Transverse colon (tissue), 4 donors: ENCODE results near the gene SEPTIN6. TPM values are rescaled to one million over a fixed set of nuclear protein-coding genes. Genes with fewer than 3 reads are reported as not detected.
A peak's percentile ranks its signal among the peaks of the same experiment; 100 is the strongest.

Experiments
- DNase-seq: peaks from one replicate; pipeline ENCODE4 v3.0.0-alpha.2; 2019
- H3K27ac ChIP-seq, 4 donors: fragments of 200-600 bp; sonication (generic); 2 replicates each; pipeline ENCODE4 v1.5.1; 2016 to 2018; ENCODE audit warnings: inconsistent platforms in 4 of 4
- H3K27me3 ChIP-seq: fragments of 200-600 bp; sonication (generic); 2 replicates; pipeline ENCODE4 v1.5.1; 2017; ENCODE audit warnings: inconsistent platforms
- H3K36me3 ChIP-seq, 4 donors: fragments of 200-600 bp; sonication (generic); 2 replicates each; pipeline ENCODE4 v1.5.1; 2017 to 2019; ENCODE audit warnings: inconsistent platforms in 4 of 4
- H3K4me1 ChIP-seq, 4 donors: fragments of 200-600 bp; sonication (generic); 2 replicates each; pipeline ENCODE4 v1.5.1; 2017 to 2020; ENCODE audit warnings: inconsistent platforms in 4 of 4
- H3K4me3 ChIP-seq, 4 donors: fragments of 200-600 bp; sonication (generic); 1 replicate in 1 of 4; 2 replicates in 3 of 4; pipeline versions ENCODE4 v1.5.1 to v1.6.1; 2017 to 2019; ENCODE audit warnings: inconsistent platforms in 4 of 4
- H3K9me3 ChIP-seq, 2 donors: fragments of 200-600 bp; sonication (generic); 2 replicates each; pipeline ENCODE4 v1.5.1; 2017 to 2019; ENCODE audit warnings: inconsistent platforms in 2 of 2
- EP300 ChIP-seq: sonication (generic); formaldehyde crosslinking; IDR thresholded peaks from one replicate; pipeline ENCODE4 v1.6.1; 2017; ENCODE audit warnings: antibody characterized with exemption, low read depth
- POLR2A ChIP-seq: fragments of 450-650 bp; IDR thresholded peaks from one replicate; pipeline ENCODE4 v1.6.1; 2016; ENCODE audit warnings: antibody characterized with exemption, mild to moderate bottlenecking, moderate library complexity
- POLR2AphosphoS5 ChIP-seq, 3 donors: sonication (generic); formaldehyde crosslinking; IDR thresholded peaks; one replicate each; pipeline ENCODE4 v1.6.1; 2016; ENCODE audit warnings: antibody characterized with exemption in 3 of 3
- WGBS, 2 donors: methylation state at CpG; one replicate each; pipeline ENCODE4 v1.1.5; 2018; ENCODE audit warnings: low coverage in 1 of 2; 5-methylcytosine and 5-hydroxymethylcytosine counted together
- in situ Hi-C, 4 donors: fragments of 200-750 bp; cut with MboI; loops; one replicate each; pipeline versions ENCODE4 v1.15.0 to v1.15.1; 2017; ENCODE audit warnings: low sequenced_read_pairs in 3 of 4, low pct_ligation_motif_present in 1 of 4, low pct_unique_long_range_greater_than_20kb in 1 of 4
- intact Hi-C: fragments of 100-400 bp; cut with DNase I; formaldehyde crosslinking; loops from one replicate; pipeline ENCODE4 v1.15.1; 2023; ENCODE audit warnings: low total_unique reads
- total RNA-seq, 4 donors: library from RNA; depleted of rRNA; stranded (reverse); fragments of >200 nt; gene quantifications; one replicate each; pipeline ENCODE4 v1.1.0, GENCODE V29; 2016
- TF ChIP-seq, protein P1 (sequence below), 5 experiments: fragments of 200-600 bp in 3 of 5; fragments of 450-650 bp in 2 of 5; sonication (generic) in 3 of 5; IDR thresholded peaks; 1 replicate in 2 of 5; 2 replicates in 3 of 5; pipeline ENCODE4 v1.5.1; 2016 to 2017; ENCODE audit warnings: antibody characterized with exemption in 5 of 5, inconsistent platforms in 3 of 5, mild to moderate bottlenecking in 2 of 5, moderate library complexity in 1 of 5

Gene SEPTIN6
- total RNA-seq, 4 donors from 2014 or later: 9.4 to 88.2 (median 21.8) TPM

DNA sequence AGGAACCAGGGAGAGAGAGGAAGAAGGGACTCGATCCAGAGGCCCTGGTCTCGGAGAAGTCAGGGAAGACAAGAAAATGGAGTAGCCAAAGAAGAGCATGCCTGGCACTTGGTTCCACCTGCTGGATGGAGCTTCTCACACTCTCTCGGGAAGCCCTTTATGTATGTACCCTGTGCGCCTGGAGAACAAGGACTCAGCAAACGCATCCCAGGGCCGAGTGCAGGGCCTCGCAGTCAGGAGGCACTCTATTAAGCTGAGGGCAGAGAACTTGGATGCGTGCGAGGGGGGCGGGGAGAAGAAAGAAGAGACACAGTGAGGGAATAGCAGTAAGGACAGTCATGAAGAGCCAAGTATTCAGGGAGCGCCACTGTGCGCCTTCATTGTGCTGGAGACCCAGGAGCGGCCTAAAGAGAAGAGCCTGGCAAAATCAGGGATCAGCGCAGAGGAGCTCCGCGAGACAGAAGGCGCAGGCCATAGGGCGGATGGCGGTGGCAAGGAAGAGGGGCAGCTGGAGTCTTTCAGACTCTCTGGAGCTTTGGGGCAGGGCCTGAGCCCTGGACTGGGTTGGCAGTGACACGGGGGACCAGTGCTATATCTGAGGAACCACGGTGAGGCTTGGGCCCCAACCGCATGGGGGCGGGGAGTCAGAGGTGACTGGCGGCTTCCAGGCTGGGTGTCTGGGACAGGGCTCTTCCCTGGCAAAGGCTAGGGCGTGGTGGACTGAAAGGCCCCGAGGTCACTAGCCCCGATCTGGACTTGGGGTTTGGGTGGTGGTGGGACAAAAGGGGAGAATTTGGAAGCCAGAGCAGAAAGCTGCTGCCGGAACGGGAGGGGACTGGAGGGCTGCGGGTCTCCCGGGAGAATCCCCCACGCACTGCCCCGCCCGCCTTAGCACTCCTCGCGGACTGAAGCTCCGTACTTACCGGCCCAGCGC lies 1.9 kb upstream of the SEPTIN6 start:
- peak overlapping the region in 3 of 4 donors; percentile 86 to 93 (median 91) for H3K27ac ChIP-seq
- no peak for DNase-seq
- WGBS, 2 donors: 81 to 100% methylated on average over 8 to 39 of the region's 39 CpGs

DNA sequence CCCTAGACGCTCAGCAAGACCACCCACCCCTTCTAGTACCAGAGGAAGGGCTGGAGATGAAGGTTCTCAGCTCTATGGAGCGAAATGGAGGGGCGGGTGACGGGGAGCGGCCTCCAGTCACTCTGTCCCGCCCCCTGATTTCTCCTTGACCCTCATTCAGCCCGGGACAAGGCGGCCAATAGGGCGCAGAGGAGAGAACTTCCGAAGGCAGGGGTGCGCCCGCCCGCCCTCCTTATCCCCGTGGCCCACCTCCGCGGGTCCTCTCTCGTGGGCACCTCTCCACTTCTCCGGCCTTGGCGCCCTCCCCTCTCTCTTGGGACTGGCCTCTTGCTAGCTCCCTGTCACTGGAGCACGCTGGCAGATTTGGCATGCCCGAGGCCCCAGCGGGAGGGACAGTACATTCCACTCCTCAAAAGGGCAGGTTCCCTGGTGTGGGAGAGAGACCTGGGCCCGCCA lies 1.1 kb upstream of the SEPTIN6 start:
- intact Hi-C loops (no loop called here), in situ Hi-C loops (no loop called here)
- Histone ChIP-seq H3K4me3 (peak overlapping the region in 1 of 4 donors; percentile 83), H3K36me3 (no peaks in the 10 kb centered on the region), H3K27ac (peak overlapping the region; percentile 86 to 93 (median 89)), H3K27me3 (no peaks in the 10 kb centered on the region), H3K4me1 (peaks cover 0 to 6% (median 0%) of the 10 kb centered on the region in 4 donors), H3K9me3 (no peaks in the 10 kb centered on the region)
- WGBS, 2 donors: 80% methylated on average over 23 of the region's 23 CpGs; no CpG with 5 or more reads in 1 of the 2 donors
- peak; percentile 11 for DNase-seq
- TF ChIP-seq, protein P1, sequence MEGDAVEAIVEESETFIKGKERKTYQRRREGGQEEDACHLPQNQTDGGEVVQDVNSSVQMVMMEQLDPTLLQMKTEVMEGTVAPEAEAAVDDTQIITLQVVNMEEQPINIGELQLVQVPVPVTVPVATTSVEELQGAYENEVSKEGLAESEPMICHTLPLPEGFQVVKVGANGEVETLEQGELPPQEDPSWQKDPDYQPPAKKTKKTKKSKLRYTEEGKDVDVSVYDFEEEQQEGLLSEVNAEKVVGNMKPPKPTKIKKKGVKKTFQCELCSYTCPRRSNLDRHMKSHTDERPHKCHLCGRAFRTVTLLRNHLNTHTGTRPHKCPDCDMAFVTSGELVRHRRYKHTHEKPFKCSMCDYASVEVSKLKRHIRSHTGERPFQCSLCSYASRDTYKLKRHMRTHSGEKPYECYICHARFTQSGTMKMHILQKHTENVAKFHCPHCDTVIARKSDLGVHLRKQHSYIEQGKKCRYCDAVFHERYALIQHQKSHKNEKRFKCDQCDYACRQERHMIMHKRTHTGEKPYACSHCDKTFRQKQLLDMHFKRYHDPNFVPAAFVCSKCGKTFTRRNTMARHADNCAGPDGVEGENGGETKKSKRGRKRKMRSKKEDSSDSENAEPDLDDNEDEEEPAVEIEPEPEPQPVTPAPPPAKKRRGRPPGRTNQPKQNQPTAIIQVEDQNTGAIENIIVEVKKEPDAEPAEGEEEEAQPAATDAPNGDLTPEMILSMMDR (IDR thresholded peaks at IDR 0.05): no peak
- no peak for TF ChIP-seq POLR2AphosphoS5 (IDR thresholded peaks at IDR 0.05)
- no peak for TF ChIP-seq POLR2A
- no peak for TF ChIP-seq EP300

More for the DNA sequence above, 1.9 kb upstream of the SEPTIN6 start:
- in situ Hi-C loops (no loop called here), intact Hi-C loops (no loop called here)
- Histone ChIP-seq H3K4me3 (no peak overlapping the region), H3K4me1 (peaks cover 0 to 6% (median 0%) of the 10 kb centered on the region in 4 donors), H3K27me3 (no peaks in the 10 kb centered on the region), H3K9me3 (no peaks in the 10 kb centered on the region), H3K36me3 (no peaks in the 10 kb centered on the region)
- no peak for TF ChIP-seq EP300
- no peak for TF ChIP-seq POLR2AphosphoS5 (IDR thresholded peaks at IDR 0.05)
- no peak for TF ChIP-seq POLR2A
- TF ChIP-seq, protein P1 (IDR thresholded peaks at IDR 0.05): no peak

DNA sequence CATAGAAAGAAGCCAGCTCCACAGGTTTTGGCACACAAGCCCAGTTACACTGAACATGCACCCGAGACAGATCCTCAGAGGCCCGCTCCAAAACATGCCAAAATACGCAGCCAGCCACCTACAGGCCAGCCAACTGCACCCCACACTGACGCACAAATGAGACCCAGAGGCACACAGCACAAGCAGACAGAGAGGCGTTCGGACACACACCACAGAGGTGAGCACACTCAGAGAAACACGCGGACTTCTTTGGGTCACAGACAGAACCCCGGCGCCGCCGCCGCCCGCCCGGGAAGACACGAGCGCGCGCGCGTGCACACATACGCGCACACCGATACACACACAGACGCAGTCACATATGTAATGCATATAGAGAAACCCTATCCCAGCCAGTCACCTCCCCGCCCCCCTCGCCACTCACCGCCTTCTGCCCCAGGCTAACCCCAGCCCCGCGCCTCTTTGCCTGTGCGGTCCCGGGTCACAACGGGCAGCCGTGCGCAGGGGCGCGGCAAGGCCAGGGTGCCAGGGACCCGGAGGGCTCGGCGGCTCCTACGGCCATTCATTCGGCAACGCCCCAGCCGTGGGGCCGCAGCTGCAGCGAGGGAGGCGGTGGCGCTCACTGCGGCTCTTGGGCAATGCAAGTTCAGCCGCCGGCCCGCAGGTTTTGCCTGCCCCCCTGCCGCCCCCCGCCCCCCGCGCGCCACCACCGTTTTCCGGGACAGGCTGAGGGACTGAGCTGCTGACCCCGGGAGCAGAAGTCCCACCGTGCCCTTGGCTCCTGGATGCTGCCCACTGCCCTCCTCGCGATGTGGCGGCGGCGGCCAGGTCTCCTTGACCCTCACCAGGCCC lies 553 bp downstream of the SEPTIN6 start:
- DNase-seq: peak; percentile 47
- in situ Hi-C loops: no loop called here
- WGBS, 2 donors: 48% methylated on average over 53 of the region's 66 CpGs; no CpG with 5 or more reads in 1 of the 2 donors

More for the DNA sequence above, 553 bp downstream of the SEPTIN6 start:
- intact Hi-C loops: no loop called here
- Histone ChIP-seq H3K4me3 (peak overlapping the region; percentile 58 to 83 (median 71)), H3K27ac (peak overlapping the region; percentile 86 to 93 (median 89)), H3K36me3 (no peaks in the 10 kb centered on the region), H3K9me3 (no peaks in the 10 kb centered on the region), H3K4me1 (peaks cover 0 to 6% (median 0%) of the 10 kb centered on the region in 4 donors), H3K27me3 (no peaks in the 10 kb centered on the region)
- TF ChIP-seq, protein P1 (IDR thresholded peaks at IDR 0.05): no peak
- TF ChIP-seq POLR2AphosphoS5 (IDR thresholded peaks at IDR 0.05) (peak; percentile 9 to 23 (median 18)), EP300 (no peak), POLR2A (peak; percentile 30)
